Neural progenitor cell (in vitro differentiated cells): ENCODE measurements around the gene GUCY1A2. TPM values are rescaled to one million over a fixed set of nuclear protein-coding genes. Genes with fewer than 3 reads are reported as not detected.

Source experiments
- DNase-seq: peaks from one replicate; pipeline ENCODE4 v3.0.0-alpha.2; 2016; ENCODE audit warnings: low spot score
- H2AFZ ChIP-seq: fragments of 200-600 bp; sonication (generic); replicated peaks from 2 replicates; pipeline ENCODE4 v1.6.1; 2016; ENCODE audit warnings: antibody characterized with exemption
- H3F3A ChIP-seq: fragments of 200-600 bp; sonication (generic); 2 replicates; pipeline ENCODE4 v1.6.1; 2016; ENCODE audit warnings: antibody characterized with exemption, low read depth
- H3K27ac ChIP-seq: fragments of 200-600 bp; sonication (generic); 2 replicates; pipeline ENCODE4 v1.5.1; 2016; ENCODE audit warnings: mild to moderate bottlenecking
- H3K27me3 ChIP-seq: fragments of 200-600 bp; sonication (generic); 2 replicates; pipeline ENCODE4 v1.6.1; 2016; ENCODE audit warnings: mild to moderate bottlenecking, moderate library complexity
- H3K36me3 ChIP-seq: fragments of 200-600 bp; sonication (generic); 2 replicates; pipeline ENCODE4 v1.5.1; 2016
- H3K4me1 ChIP-seq: fragments of 200-600 bp; sonication (generic); 2 replicates; pipeline ENCODE4 v1.6.1; 2016; ENCODE audit warnings: mixed run types
- H3K4me2 ChIP-seq: fragments of 200-600 bp; sonication (generic); 2 replicates; pipeline ENCODE4 v1.6.1; 2016
- H3K4me3 ChIP-seq: fragments of 200-600 bp; sonication (generic); 2 replicates; pipeline ENCODE4 v1.5.1; 2016
- H3K79me2 ChIP-seq: fragments of 200-600 bp; sonication (generic); 2 replicates; pipeline ENCODE4 v1.6.1; 2016; ENCODE audit warnings: low read depth
- H3K9ac ChIP-seq: fragments of 200-600 bp; sonication (generic); 2 replicates; pipeline ENCODE4 v1.6.1; 2016
- H3K9me3 ChIP-seq: fragments of 200-600 bp; sonication (generic); 2 replicates; pipeline ENCODE4 v1.5.1; 2016; ENCODE audit warnings: low read depth
- H4K20me1 ChIP-seq: fragments of 200-600 bp; sonication (generic); 2 replicates; pipeline ENCODE4 v1.6.1; 2016; ENCODE audit warnings: low read depth
- H3K27ac Mint-ChIP-seq: 3 replicates; pipeline ENCODE4 v1.8.0; 2021; ENCODE audit warnings: mixed read lengths
- H3K27me3 Mint-ChIP-seq: 2 replicates; pipeline ENCODE4 v1.8.0; 2022; ENCODE audit warnings: low read depth, mild to moderate bottlenecking, inconsistent platforms, moderate library complexity, mixed read lengths; ENCODE audit not compliant: insufficient read depth
- H3K36me3 Mint-ChIP-seq: 3 replicates; pipeline ENCODE4 v1.8.0; 2021; ENCODE audit warnings: mixed read lengths
- H3K4me1 Mint-ChIP-seq: 3 replicates; pipeline ENCODE4 v1.8.0; 2021; ENCODE audit warnings: mixed read lengths
- H3K4me3 Mint-ChIP-seq: 3 replicates; pipeline ENCODE4 v1.8.0; 2021; ENCODE audit warnings: mild to moderate bottlenecking, moderate library complexity, mixed read lengths
- H3K9me3 Mint-ChIP-seq: 3 replicates; pipeline ENCODE4 v1.8.0; 2020; ENCODE audit warnings: mixed read lengths
- CTCF ChIP-seq: fragments of 200-600 bp; sonication (generic); IDR thresholded peaks from 2 replicates; pipeline ENCODE4 v1.5.1; 2017; ENCODE audit warnings: antibody characterized with exemption, mild to moderate bottlenecking
- EZH2 ChIP-seq: fragments of 200-600 bp; sonication (generic); IDR thresholded peaks from 2 replicates; pipeline ENCODE4 v1.6.1; 2017; ENCODE audit warnings: antibody characterized with exemption, mild to moderate bottlenecking, moderate library complexity
- EZH2phosphoT487 ChIP-seq: fragments of 200-600 bp; sonication (generic); IDR thresholded peaks from 2 replicates; pipeline ENCODE4 v1.6.1; 2017; ENCODE audit warnings: antibody characterized with exemption
- total RNA-seq: library from RNA; depleted of rRNA; stranded (reverse); fragments of >200 nt; gene quantifications from 2 replicates; pipeline ENCODE4 v1.2.3, GENCODE V29; 2015; ENCODE audit warnings: low replicate concordance

The GUCY1A2 gene
- total RNA-seq, 1 donor from 2014 or later, result 0.54 TPM

GRCh38 chr11:106761745-106762144 lies 256.5 kb downstream of the GUCY1A2 start:
- H3K4me3 ChIP-seq, result no peak overlapping the region
- H3K27me3 ChIP-seq, result no peaks in the 10 kb centered on the region
- no peaks in the 10 kb centered on the region for H3K36me3 ChIP-seq
- H4K20me1 ChIP-seq, result no peaks in the 10 kb centered on the region
- no peak overlapping the region for H3K4me3 Mint-ChIP-seq
- no peak overlapping the region for H3K27ac ChIP-seq
- no peak overlapping the region for H3K27ac Mint-ChIP-seq
- no peak overlapping the region for H3K4me2 ChIP-seq
- H3K9me3 Mint-ChIP-seq, result no peaks in the 10 kb centered on the region
- H3K4me1 ChIP-seq, result no peaks in the 10 kb centered on the region
- H3K9me3 ChIP-seq, result no peaks in the 10 kb centered on the region
- H3K79me2 ChIP-seq, result no peaks in the 10 kb centered on the region
- no peaks in the 10 kb centered on the region for H3F3A ChIP-seq
- H3K9ac ChIP-seq, result no peak overlapping the region
- peaks cover 2% of the 10 kb centered on the region for H3K36me3 Mint-ChIP-seq
- H3K27me3 Mint-ChIP-seq, result peaks cover 2% of the 10 kb centered on the region
- no peak for DNase-seq
- H3K4me1 Mint-ChIP-seq, result peaks cover 16% of the 10 kb centered on the region
- no peak for TF ChIP-seq EZH2phosphoT487
- no peak for TF ChIP-seq EZH2
- TF ChIP-seq CTCF, result no peak
- H2AFZ ChIP-seq, result no peak overlapping the region

- Histone ChIP-seq H3K79me2 (no peaks in the 10 kb centered on the region), H4K20me1 (no peaks in the 10 kb centered on the region), H3K4me1 (no peaks in the 10 kb centered on the region), H3K27ac (no peak overlapping the region), H3K36me3 (no peaks in the 10 kb centered on the region), H3K9me3 (no peaks in the 10 kb centered on the region), H3K4me3 (no peak overlapping the region), H3K4me2 (no peak overlapping the region), H3K9ac (no peak overlapping the region), H3K27me3 (no peaks in the 10 kb centered on the region), H3F3A (no peaks in the 10 kb centered on the region), H2AFZ (no peak overlapping the region)
- Mint-ChIP-seq H3K9me3 (peaks cover under 1% of the 10 kb centered on the region), H3K4me1 (peaks cover 16% of the 10 kb centered on the region), H3K4me3 (no peak overlapping the region), H3K27me3 (peaks cover 2% of the 10 kb centered on the region), H3K36me3 (peaks cover 2% of the 10 kb centered on the region), H3K27ac (no peak overlapping the region)
- TF ChIP-seq EZH2phosphoT487, result no peak
- no peak for TF ChIP-seq EZH2
- TF ChIP-seq CTCF, result no peak
- no peak for DNase-seq
Measured at GRCh38 chr11:106761240-106761639, 257.0 kb downstream of the GUCY1A2 start.

GRCh38 chr11:106748059-106748458 lies 270.2 kb downstream of the GUCY1A2 start:
- no peak for TF ChIP-seq EZH2
- no peak for TF ChIP-seq CTCF
- TF ChIP-seq EZH2phosphoT487, result no peak
- Mint-ChIP-seq H3K36me3 (no peaks in the 10 kb centered on the region), H3K27me3 (no peaks in the 10 kb centered on the region), H3K4me1 (no peaks in the 10 kb centered on the region), H3K9me3 (no peaks in the 10 kb centered on the region), H3K4me3 (no peak overlapping the region), H3K27ac (no peak overlapping the region)
- DNase-seq, result no peak
- H3K4me3 ChIP-seq, result no peak overlapping the region
- no peak overlapping the region for H3K4me2 ChIP-seq
- H3K27ac ChIP-seq, result no peak overlapping the region
- H3K9ac ChIP-seq, result no peak overlapping the region
- no peaks in the 10 kb centered on the region for H3F3A ChIP-seq
- H3K9me3 ChIP-seq, result no peaks in the 10 kb centered on the region
- H2AFZ ChIP-seq, result no peak overlapping the region
- H3K4me1 ChIP-seq, result no peaks in the 10 kb centered on the region
- no peaks in the 10 kb centered on the region for H3K27me3 ChIP-seq
- H4K20me1 ChIP-seq, result no peaks in the 10 kb centered on the region
- no peaks in the 10 kb centered on the region for H3K36me3 ChIP-seq
- H3K79me2 ChIP-seq, result no peaks in the 10 kb centered on the region
